ENCODE data around the gene TPSD1. TPM values are rescaled to one million over a fixed set of nuclear protein-coding genes. Genes with fewer than 3 reads are reported as not detected.

Gene TPSD1
- total and polyA plus RNA-seq, 2 donors from 2014 or later: 7.9 TPM; not detected in 1

- H3K36me3 ChIP-seq (ENCODE audit: control insufficient read depth in 2 of 3, insufficient read depth in 3 of 3, low read length in 3 of 3): no peaks in the 10 kb centered on the region
- intact Hi-C loops (cut with DNase I): no loop called here
- FAIRE-seq (no peak), DNase-seq (no peak)
- H3K9ac ChIP-seq (ENCODE audit: low read length in 3 of 3): no peak overlapping the region
- H3K9me3 ChIP-seq (ENCODE audit: control insufficient read depth in 2 of 3, insufficient read depth in 1 of 3, low read length in 3 of 3): no peaks in the 10 kb centered on the region
- no peak overlapping the region for H3K27ac ChIP-seq (ENCODE audit: low read depth in 2 of 2, low read length in 2 of 2)
- no peak overlapping the region for H3K4me3 ChIP-seq (ENCODE audit: low read length in 3 of 3)
- H3K4me1 ChIP-seq (ENCODE audit: control insufficient read depth in 2 of 3, insufficient read depth in 2 of 3, low read depth in 1 of 3, low read length in 3 of 3): no peaks in the 10 kb centered on the region
- H3K27me3 ChIP-seq (ENCODE audit: control insufficient read depth, insufficient read depth, low read length): no peaks in the 10 kb centered on the region
- no peak for TF ChIP-seq CTCF (IDR thresholded peaks at IDR 0.05; ENCODE audit: borderline replicate concordance, extremely low read depth, insufficient read depth)
Observed at GRCh38 chr16:1256874-1257322, 1.0 kb downstream of the TPSD1 start.

GRCh38 chr16:1257561-1258224 is 1.8 kb downstream of the TPSD1 start:
- Histone ChIP-seq H3K9ac (ENCODE audit: low read length in 3 of 3) (no peak overlapping the region), H3K9me3 (ENCODE audit: control insufficient read depth in 2 of 3, insufficient read depth in 1 of 3, low read length in 3 of 3) (no peaks in the 10 kb centered on the region), H3K4me1 (ENCODE audit: control insufficient read depth in 2 of 3, insufficient read depth in 2 of 3, low read depth in 1 of 3, low read length in 3 of 3) (no peaks in the 10 kb centered on the region), H3K36me3 (ENCODE audit: control insufficient read depth in 2 of 3, insufficient read depth in 3 of 3, low read length in 3 of 3) (no peaks in the 10 kb centered on the region), H3K27me3 (ENCODE audit: control insufficient read depth, insufficient read depth, low read length) (no peaks in the 10 kb centered on the region), H3K4me3 (ENCODE audit: low read length in 3 of 3) (no peak overlapping the region), H3K27ac (ENCODE audit: low read depth in 2 of 2, low read length in 2 of 2) (no peak overlapping the region)
- TF ChIP-seq CTCF (IDR thresholded peaks at IDR 0.05; ENCODE audit: borderline replicate concordance, extremely low read depth, insufficient read depth): no peak
- no peak for FAIRE-seq
- intact Hi-C loops (cut with DNase I): no loop called here
- no peak for DNase-seq

- DNase-seq (no peak), FAIRE-seq (no peak)
- Histone ChIP-seq H3K27ac (ENCODE audit: low read depth in 2 of 2, low read length in 2 of 2) (no peak overlapping the region), H3K9ac (ENCODE audit: low read length in 3 of 3) (no peak overlapping the region), H3K9me3 (ENCODE audit: control insufficient read depth in 2 of 3, insufficient read depth in 1 of 3, low read length in 3 of 3) (no peaks in the 10 kb centered on the region), H3K4me3 (ENCODE audit: low read length in 3 of 3) (no peak overlapping the region), H3K27me3 (ENCODE audit: control insufficient read depth, insufficient read depth, low read length) (no peaks in the 10 kb centered on the region), H3K36me3 (ENCODE audit: control insufficient read depth in 2 of 3, insufficient read depth in 3 of 3, low read length in 3 of 3) (no peaks in the 10 kb centered on the region), H3K4me1 (ENCODE audit: control insufficient read depth in 2 of 3, insufficient read depth in 2 of 3, low read depth in 1 of 3, low read length in 3 of 3) (no peaks in the 10 kb centered on the region)
- intact Hi-C loops (cut with DNase I): no loop called here
- TF ChIP-seq CTCF (IDR thresholded peaks at IDR 0.05; ENCODE audit: borderline replicate concordance, extremely low read depth, insufficient read depth): no peak
Observed at GRCh38 chr16:1258225-1258600, 2.3 kb downstream of the TPSD1 start.

All from kidney (tissue), 14 donors.